ENCODE measurements around the gene TMEM45A.
"Not testable (repeated sequence)": the region's sequence is repeated elsewhere in the genome, so short reads cannot be mapped to it uniquely, and the experiment has no call there.

TMEM45A gene

GRCh38 chr3:100483529-100483928 lies 8.9 kb upstream of the TMEM45A start:
- DNase-seq (ENCODE audit: low read depth in 2 of 2): no peak

DNA sequence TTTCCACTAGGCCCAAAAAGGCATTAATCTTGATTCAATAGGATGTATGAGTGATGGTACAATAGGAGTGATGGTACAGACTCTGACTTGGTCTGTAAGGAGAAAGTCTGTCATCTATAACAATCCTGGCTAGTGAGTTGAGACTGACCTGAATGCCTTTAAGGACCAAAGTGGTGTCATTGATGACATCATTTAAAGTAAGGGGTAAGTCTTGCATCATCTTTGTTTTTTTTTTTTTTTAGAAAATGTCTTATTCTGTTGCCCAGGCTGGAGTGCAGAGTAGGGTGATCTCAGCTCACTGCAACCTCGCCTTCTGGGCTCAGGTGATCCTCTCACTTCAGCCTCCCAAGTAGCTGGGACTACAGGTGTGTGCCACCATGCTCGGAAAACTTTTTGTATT lies 5.6 kb upstream of the TMEM45A start:
- DNase-seq (ENCODE audit: low read depth in 2 of 2): no peak

DNA sequence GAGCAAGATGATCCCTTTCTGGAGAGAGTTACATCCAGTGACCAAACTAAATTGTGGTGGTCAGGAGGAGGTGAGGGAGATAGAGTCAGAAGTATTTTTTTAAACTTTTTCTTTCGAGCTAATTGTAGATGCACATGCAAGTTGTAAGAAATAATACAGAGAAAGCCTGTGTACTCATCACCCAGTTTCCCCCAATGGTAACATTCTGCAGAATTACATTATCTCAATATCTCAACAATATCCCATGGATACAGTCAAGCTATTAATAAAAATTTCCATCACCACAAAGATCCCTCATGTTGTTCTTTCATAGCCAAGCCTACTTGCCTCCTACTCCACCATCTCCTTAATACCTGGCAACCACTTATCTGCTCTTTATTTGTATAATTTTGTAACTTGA lies 3.3 kb upstream of the TMEM45A start:
- DNase-seq (ENCODE audit: low read depth in 2 of 2): no peak

- no peak for DNase-seq (ENCODE audit: low read depth in 2 of 2)
Measured at GRCh38 chr3:100496711-100497261, 4.4 kb downstream of the TMEM45A start.

- DNase-seq (ENCODE audit: low read depth in 2 of 2): no peak
Measured at GRCh38 chr3:100499651-100500050, 7.2 kb downstream of the TMEM45A start.

DNA sequence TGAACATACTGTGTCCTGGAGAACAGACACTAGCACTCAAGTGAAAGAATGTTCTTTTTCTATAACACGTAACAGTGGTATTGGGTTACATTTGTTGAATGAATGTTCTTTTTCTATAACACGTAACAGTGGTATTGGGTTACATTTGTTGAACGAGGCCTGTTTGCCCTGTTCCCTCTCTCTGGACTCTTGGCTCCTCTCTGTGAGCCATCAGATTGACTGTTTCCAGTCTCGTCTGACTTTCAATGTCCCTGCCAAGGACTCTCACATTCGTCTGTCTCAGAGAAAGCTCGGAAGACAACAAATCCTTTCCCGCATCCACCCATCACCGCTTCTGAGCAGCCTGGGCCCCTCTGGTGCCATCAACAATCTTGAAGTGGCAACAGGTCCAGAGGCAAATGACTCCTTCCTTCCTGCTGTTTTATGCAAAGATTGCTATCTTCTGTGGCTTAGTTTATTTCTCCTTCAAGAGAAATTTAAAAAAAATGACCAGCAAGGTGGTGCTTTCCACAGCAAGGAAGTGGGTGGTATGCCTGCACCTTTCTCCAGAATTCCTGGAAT lies 8.0 kb downstream of the TMEM45A start:
- no peak for DNase-seq (ENCODE audit: low read depth in 2 of 2)

- no peak for DNase-seq (ENCODE audit: low read depth in 2 of 2)
Measured at GRCh38 chr3:100503448-100503847, 11.0 kb downstream of the TMEM45A start.

DNA sequence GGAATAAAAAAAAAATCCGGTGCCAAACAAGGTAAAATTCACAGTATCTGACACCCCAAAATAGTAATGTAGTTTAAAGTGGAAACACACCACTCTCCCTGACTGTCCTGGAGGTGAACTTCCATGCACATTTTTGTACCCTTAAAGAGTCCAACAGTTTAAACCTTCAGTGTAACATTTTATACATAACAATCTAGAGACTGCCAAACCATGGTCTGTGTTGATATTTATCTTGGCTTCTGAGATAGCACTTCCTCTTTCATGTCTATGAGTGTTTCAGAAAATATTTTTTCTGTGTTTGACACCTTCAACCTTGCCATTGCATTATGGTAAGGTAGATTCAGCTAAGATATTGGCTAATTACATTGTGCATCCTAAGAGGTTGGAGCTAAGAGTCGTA lies 13.9 kb downstream of the TMEM45A start:
- DNase-seq (ENCODE audit: low read depth in 2 of 2): no peak

GRCh38 chr3:100509818-100510217 lies 17.4 kb downstream of the TMEM45A start:
- DNase-seq (ENCODE audit: low read depth in 2 of 2): not testable (repeated sequence)

DNA sequence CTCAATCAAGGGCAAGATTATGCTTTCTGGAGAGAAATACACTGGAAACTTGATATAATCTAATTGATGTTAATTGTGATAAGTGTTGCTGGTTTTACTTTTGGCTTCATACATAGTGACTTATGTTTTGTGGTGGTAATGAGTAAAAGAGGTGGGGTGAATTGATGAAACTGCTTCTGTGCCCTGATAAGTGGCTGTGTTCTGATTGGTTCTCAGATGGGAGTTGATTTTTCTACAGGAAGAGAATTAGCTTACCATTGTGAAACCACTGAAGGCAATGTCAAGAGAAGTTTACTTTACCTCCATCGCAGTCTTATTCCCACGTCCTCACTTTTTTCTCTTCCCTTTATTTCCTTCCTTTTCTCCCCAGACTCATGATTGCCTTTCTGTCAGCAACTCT lies 23.8 kb downstream of the TMEM45A start:
- no peak for DNase-seq (ENCODE audit: low read depth in 2 of 2)

GRCh38 chr3:100516838-100517237 lies 24.4 kb downstream of the TMEM45A start:
- no peak for DNase-seq (ENCODE audit: low read depth in 2 of 2)

GRCh38 chr3:100517276-100517675 lies 24.9 kb downstream of the TMEM45A start:
- DNase-seq (ENCODE audit: low read depth in 2 of 2): no peak

- no peak for DNase-seq (ENCODE audit: low read depth in 2 of 2)
Measured at GRCh38 chr3:100518244-100518643, 25.8 kb downstream of the TMEM45A start.

DNA sequence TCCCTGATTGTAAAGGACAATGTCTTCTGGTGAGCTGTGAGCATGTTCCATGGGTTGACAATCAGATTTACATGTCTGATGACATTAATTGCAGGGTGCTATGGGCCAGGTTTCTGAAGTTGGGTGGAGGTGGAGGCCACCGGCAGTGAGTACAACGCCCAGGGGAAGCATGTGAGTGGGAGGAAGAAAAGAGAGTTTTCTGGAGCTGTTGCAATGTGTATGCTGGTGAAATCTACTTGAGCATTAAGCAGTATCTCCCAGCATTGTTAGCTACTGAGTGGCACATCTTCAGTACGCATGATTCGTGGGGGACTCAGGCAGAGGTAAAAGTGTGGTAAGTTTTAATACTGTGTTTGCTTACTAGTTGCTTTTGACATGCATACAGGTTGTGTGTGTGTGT lies 26.6 kb downstream of the TMEM45A start:
- DNase-seq (ENCODE audit: low read depth in 2 of 2): no peak

GRCh38 chr3:100521439-100521845 lies 29.0 kb downstream of the TMEM45A start:
- DNase-seq (ENCODE audit: low read depth in 2 of 2): no peak

GRCh38 chr3:100522125-100522524 lies 29.7 kb downstream of the TMEM45A start:
- no peak for DNase-seq (ENCODE audit: low read depth in 2 of 2)

DNA sequence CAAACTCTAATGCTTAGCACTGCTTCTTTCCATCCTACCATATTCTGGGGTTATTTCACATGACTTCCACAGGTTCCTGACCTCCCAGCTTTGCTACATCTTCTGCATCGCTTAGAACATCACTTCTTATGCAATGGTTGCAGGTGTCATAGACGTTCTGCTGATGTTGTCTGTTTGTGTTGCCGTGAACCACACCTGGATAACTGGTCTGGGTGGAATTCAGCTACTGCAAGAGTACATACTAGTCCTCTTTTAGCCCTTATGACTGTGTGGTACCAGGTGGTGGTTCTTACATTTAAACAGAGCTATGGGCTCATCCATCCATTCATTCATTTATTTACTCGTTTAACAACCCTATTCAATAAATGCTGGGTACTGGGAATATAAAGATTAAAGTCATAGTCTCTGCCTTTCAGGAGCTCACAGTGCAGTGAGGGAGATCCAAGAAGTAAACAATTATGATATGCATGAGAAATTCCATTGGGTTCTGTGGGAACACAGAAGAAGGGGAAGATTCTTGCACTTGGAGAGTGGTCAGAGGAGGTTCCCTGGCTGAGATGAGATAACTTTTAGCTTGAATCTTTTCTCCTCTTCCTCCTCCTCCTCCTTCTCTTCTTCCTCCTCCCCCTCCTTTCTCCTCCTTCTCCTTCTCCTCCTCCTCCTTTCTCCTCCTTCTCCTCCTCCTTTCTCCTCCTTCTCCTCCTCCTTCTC lies 30.8 kb downstream of the TMEM45A start:
- DNase-seq (ENCODE audit: low read depth in 2 of 2): no peak

GRCh38 chr3:100525753-100526612 lies 33.6 kb downstream of the TMEM45A start:
- DNase-seq (ENCODE audit: low read depth in 2 of 2): no peak

DNA sequence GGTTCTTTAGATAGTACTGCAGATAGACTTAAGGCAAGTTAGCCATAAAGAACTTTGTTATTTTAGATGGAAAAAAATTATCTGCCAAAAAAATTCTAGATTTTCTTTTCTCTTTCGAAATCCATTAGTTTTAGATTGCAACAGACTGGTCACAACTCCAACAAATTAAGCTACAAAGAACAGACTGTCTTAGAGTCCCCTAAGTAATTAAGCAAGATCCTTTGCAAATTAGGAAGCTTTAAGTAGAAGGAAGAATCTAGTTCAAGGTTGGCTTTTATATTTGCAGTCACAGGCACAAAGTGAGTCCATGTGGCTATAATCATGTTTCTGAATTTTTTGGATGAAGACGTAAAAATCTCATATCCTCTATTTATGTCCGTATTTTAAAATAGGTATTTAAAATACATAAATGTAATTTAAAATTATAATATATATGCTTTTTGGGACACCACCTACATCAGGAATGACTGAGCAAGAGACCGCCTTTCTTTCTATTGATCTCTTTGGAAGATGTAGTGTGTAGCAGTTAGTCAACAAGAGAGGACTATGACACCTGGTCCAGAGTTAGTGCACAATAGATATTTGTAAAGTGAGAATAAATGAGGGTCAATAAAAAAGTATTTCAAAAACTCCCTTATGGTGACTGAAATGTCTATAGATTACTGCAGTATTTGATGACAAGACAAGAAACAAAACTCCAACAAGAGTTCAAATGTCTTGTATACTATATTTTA lies 34.4 kb downstream of the TMEM45A start:
- no peak for DNase-seq (ENCODE audit: low read depth in 2 of 2)

GRCh38 chr3:100527347-100527735 lies 34.9 kb downstream of the TMEM45A start:
- no peak for DNase-seq (ENCODE audit: low read depth in 2 of 2)

DNA sequence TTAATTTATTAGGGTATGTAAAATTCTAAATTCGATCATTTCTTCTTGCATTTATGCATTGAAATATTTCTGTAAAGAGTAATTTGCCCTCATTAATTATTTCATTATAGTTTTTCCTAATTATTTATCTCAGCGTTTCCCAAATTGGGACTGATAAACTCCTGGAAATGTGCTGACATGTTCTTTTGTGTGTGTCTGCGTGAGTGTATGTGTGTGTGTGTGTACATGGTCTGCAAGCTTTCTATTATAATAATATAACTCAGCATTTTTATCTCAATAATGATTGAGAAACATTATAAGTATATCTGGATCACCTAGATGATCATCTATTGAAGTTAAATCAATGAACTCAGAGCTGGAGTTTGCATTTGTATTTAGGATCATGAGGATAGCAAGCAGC lies 38.7 kb downstream of the TMEM45A start:
- DNase-seq (ENCODE audit: low read depth in 2 of 2): no peak

- no peak for DNase-seq (ENCODE audit: low read depth in 2 of 2)
Measured at GRCh38 chr3:100532411-100532810, 40.0 kb downstream of the TMEM45A start.
